Measurements from ENCODE around the gene CLCNKA. TPM values are rescaled to one million over a fixed set of nuclear protein-coding genes. Genes with fewer than 3 reads are reported as not detected.

The CLCNKA gene
- total RNA-seq, 1 experiment from 2014 or later = 1.0 TPM

DNA sequence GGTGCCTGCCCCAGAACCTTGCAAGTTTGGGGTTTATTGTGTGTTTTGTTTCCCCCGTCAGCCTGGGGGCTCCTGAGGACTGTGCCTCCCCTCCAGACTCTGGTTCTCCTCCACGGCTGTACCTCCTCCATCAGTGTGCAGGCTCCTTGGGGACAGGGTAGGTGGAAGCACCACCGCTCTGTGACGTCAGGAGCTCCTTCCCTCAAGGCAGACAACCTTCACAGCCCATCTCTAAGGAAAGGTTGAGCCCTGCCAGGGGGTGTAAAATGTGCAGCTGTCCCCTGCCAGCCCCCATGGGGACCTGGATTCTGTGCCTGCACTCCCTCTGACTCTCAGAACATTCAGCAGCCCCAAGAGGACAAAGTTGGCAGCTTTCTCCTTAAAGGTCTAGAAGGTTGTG lies 3.5 kb upstream of the CLCNKA start:
- no peak overlapping the region for H3K27ac ChIP-seq
- POLR2A ChIA-PET (ENCODE audit: unreplicated experiment) = no interaction called here
- H3K27me3 ChIP-seq (ENCODE audit: insufficient read depth, low read depth) = no peaks in the 10 kb centered on the region
- BruUV-seq (replicated peaks) = no TSS peak
- no peaks in the 10 kb centered on the region for H3K9me3 ChIP-seq (ENCODE audit: insufficient read depth, low read depth)
- H3K36me3 ChIP-seq (ENCODE audit: low read depth) = no peaks in the 10 kb centered on the region
- H3K4me3 ChIP-seq = no peak overlapping the region
- no peaks in the 10 kb centered on the region for H3K4me1 ChIP-seq (replicated peaks; ENCODE audit: insufficient read depth)
- no peaks in the 10 kb centered on the region for H3K79me2 ChIP-seq (ENCODE audit: low read depth)
- no peak overlapping the region for H2AFZ ChIP-seq
- H3F3A ChIP-seq (ENCODE audit: insufficient read depth, low read depth) = peaks cover 10% of the 10 kb centered on the region; the same call in 1 of the 2 replicates
- no peak overlapping the region for H3K4me2 ChIP-seq
- no peaks in the 10 kb centered on the region for H3K9me2 ChIP-seq (ENCODE audit: insufficient read depth)
- intact Hi-C loops (cut with micrococcal nuclease; ENCODE audit: unreplicated experiment) = no loop called here
- TF ChIP-seq EZH2 (IDR thresholded peaks at IDR 0.05; ENCODE audit: low read depth) = no peak
- TF ChIP-seq, protein P1, sequence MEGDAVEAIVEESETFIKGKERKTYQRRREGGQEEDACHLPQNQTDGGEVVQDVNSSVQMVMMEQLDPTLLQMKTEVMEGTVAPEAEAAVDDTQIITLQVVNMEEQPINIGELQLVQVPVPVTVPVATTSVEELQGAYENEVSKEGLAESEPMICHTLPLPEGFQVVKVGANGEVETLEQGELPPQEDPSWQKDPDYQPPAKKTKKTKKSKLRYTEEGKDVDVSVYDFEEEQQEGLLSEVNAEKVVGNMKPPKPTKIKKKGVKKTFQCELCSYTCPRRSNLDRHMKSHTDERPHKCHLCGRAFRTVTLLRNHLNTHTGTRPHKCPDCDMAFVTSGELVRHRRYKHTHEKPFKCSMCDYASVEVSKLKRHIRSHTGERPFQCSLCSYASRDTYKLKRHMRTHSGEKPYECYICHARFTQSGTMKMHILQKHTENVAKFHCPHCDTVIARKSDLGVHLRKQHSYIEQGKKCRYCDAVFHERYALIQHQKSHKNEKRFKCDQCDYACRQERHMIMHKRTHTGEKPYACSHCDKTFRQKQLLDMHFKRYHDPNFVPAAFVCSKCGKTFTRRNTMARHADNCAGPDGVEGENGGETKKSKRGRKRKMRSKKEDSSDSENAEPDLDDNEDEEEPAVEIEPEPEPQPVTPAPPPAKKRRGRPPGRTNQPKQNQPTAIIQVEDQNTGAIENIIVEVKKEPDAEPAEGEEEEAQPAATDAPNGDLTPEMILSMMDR (conservative IDR thresholded peaks at IDR 0.05) = no peak
- H4K20me1 ChIP-seq (ENCODE audit: insufficient read depth) = no peaks in the 10 kb centered on the region
- DNase-seq = no peak
- CTCF ChIA-PET = interaction anchor here (0.6 kb wide), 2 partner anchors 21 to 171 kb away, joined by 3 to 12 read pairs; no protein-coding TSS in a partner anchor

DNA sequence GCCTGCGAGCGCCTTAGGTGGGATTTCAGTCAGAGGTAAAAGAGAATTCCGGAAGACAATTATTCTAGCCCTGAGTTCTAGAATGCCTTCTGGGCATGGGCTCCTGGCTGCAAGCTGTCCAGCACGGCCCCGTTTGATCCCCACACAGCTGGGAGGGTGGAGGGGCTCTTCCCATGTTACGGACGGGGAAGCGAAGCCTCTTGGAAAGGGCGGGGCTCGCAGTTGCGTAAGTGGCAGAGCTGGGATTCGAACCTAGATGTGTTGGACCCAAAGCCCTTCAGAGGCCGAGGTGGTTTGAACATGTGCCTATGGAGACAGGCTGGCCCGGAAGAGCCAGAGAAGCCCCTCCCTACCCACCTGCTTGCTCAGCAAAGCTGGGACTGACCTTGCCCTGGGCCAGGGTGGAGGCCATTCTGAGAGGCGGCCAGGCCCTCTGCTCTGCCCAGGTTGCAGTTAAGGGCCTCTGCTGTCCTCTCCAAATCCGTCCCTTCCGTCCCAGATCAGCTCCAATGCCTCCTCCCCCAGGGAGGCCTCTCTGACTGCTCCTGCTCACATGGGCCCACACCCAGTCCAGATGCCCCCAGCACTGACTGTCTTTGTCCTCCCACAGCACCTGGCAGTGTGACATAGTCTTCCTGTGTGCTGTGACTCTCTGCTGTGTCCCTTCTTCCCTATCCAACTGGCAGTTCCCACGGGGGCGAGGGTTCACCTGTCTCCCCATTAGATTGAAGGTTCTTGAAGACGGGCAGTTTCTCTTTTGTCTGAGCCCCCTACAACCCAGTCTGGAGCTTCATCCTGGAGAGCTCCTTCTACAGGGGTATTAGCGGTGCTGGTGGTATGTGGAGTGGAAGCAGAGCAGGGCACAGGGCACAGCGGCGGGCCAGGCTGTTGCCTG lies 2.8 kb upstream of the CLCNKA start:
- CTCF ChIA-PET = interaction anchor here (0.5 to 0.6 kb wide), 3 partner anchors 22 to 170 kb away, joined by 3 to 12 read pairs (median 4); no protein-coding TSS in a partner anchor
- no peaks in the 10 kb centered on the region for H3K9me3 ChIP-seq (ENCODE audit: insufficient read depth, low read depth)

GRCh38 chr1:16019644-16020277 lies 2.1 kb upstream of the CLCNKA start:
- Histone ChIP-seq H3K9me3 (ENCODE audit: insufficient read depth, low read depth) (no peaks in the 10 kb centered on the region), H3K27ac (no peak overlapping the region), H3K79me2 (ENCODE audit: low read depth) (no peaks in the 10 kb centered on the region), H3K27me3 (ENCODE audit: insufficient read depth, low read depth) (no peaks in the 10 kb centered on the region), H3K4me2 (no peak overlapping the region), H3K9me2 (ENCODE audit: insufficient read depth) (no peaks in the 10 kb centered on the region), H4K20me1 (ENCODE audit: insufficient read depth) (no peaks in the 10 kb centered on the region), H3K4me1 (replicated peaks; ENCODE audit: insufficient read depth) (no peaks in the 10 kb centered on the region), H3K36me3 (ENCODE audit: low read depth) (no peaks in the 10 kb centered on the region), H3K4me3 (no peak overlapping the region), H2AFZ (no peak overlapping the region), H3F3A (ENCODE audit: insufficient read depth, low read depth) (no peaks in the 10 kb centered on the region)
- intact Hi-C loops (cut with micrococcal nuclease; ENCODE audit: unreplicated experiment) = no loop called here
- TF ChIP-seq, protein P1 (conservative IDR thresholded peaks at IDR 0.05) = no peak
- no peak for TF ChIP-seq EZH2 (IDR thresholded peaks at IDR 0.05; ENCODE audit: low read depth)
- POLR2A ChIA-PET (ENCODE audit: unreplicated experiment) = no interaction called here
- DNase-seq = no peak
- CTCF ChIA-PET = no interaction called here
- BruUV-seq (replicated peaks) = no TSS peak

More for the DNA sequence above, 2.8 kb upstream of the CLCNKA start:
- Histone ChIP-seq H4K20me1 (ENCODE audit: insufficient read depth) (no peaks in the 10 kb centered on the region), H3K36me3 (ENCODE audit: low read depth) (no peaks in the 10 kb centered on the region), H3K27me3 (ENCODE audit: insufficient read depth, low read depth) (no peaks in the 10 kb centered on the region), H3K9me2 (ENCODE audit: insufficient read depth) (no peaks in the 10 kb centered on the region), H3F3A (ENCODE audit: insufficient read depth, low read depth) (peaks cover 3% of the 10 kb centered on the region; the same call in 1 of the 2 replicates), H3K79me2 (ENCODE audit: low read depth) (no peaks in the 10 kb centered on the region), H2AFZ (no peak overlapping the region), H3K4me2 (no peak overlapping the region), H3K27ac (no peak overlapping the region), H3K4me3 (no peak overlapping the region), H3K4me1 (replicated peaks; ENCODE audit: insufficient read depth) (no peaks in the 10 kb centered on the region)
- intact Hi-C loops (cut with micrococcal nuclease; ENCODE audit: unreplicated experiment) = no loop called here
- POLR2A ChIA-PET (ENCODE audit: unreplicated experiment) = no interaction called here
- BruUV-seq (replicated peaks) = no TSS peak
- no peak for DNase-seq
- no peak for TF ChIP-seq EZH2 (IDR thresholded peaks at IDR 0.05; ENCODE audit: low read depth)
- TF ChIP-seq, protein P1 (conservative IDR thresholded peaks at IDR 0.05) = no peak
